Measurements from ENCODE around the gene LRRC2. TPM values are rescaled to one million over a fixed set of nuclear protein-coding genes. Genes with fewer than 3 reads are reported as not detected.

The LRRC2 gene
- total RNA-seq, 1 experiment from 2014 or later: 2.6 TPM

DNA sequence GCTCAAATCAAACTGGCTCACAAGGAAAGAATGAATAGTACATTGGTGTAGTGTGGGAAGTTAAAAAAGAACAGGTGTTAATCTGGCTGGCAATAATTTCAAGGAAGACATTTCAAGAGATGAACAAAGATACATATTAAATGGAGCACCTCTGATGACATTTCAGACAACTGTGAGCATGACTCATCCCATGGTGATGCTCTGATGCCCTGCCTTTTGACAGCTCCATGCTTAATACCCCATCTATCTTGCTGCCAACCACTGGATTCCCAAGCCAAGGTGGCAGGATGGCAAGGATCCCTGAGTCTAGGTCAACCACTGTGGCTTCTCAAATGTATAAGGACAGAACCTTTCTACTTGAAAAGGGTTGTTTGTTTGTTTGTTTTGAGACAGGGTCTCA is 29.3 kb downstream of the LRRC2 start:
- no peak for DNase-seq
- Histone ChIP-seq H2AFZ (ENCODE audit: low read length) (no peak overlapping the region), H2AK5ac (ENCODE audit: insufficient read length, low read length) (no peak overlapping the region), H3K9ac (ENCODE audit: extremely low read depth, insufficient read length, low read length) (no peak overlapping the region), H3K27me3 (ENCODE audit: insufficient read depth, low read length) (no peaks in the 10 kb centered on the region), H4K8ac (replicated peaks; ENCODE audit: insufficient read length, low read depth, low read length) (no peak overlapping the region), H3K79me2 (ENCODE audit: insufficient read depth, low read length) (no peaks in the 10 kb centered on the region), H2BK120ac (ENCODE audit: low read depth, low read length, poor library complexity, severe bottlenecking) (no peak overlapping the region), H3K4me2 (ENCODE audit: insufficient read depth, insufficient read length, low read length) (no peak overlapping the region), H3K56ac (ENCODE audit: insufficient read length, low read depth, low read length) (no peak overlapping the region), H3K4ac (ENCODE audit: low read depth, low read length) (no peak overlapping the region), H2BK12ac (ENCODE audit: insufficient read length, low read depth, low read length) (no peak overlapping the region), H3K4me1 (ENCODE audit: insufficient read depth, low read length) (peaks cover 4% of the 10 kb centered on the region; the same call in 1 of the 2 replicates), H3T11ph (ENCODE audit: low read length) (no peak overlapping the region), H2BK15ac (ENCODE audit: low read depth, low read length) (no peak overlapping the region), H3K14ac (ENCODE audit: insufficient read depth, low read length) (no peak overlapping the region), H2BK20ac (ENCODE audit: low read depth, low read length, poor library complexity, severe bottlenecking) (no peak overlapping the region), H2BK5ac (ENCODE audit: insufficient read length, low read length) (no peak overlapping the region), H4K20me1 (ENCODE audit: control insufficient read depth, insufficient read depth, insufficient read length) (no peaks in the 10 kb centered on the region), H3K23ac (ENCODE audit: insufficient read length, low read depth, low read length) (no peak overlapping the region), H3K18ac (ENCODE audit: insufficient read length, low read depth, low read length) (no peak overlapping the region), H3K27ac (ENCODE audit: insufficient read length, low read depth, low read length) (no peak overlapping the region), H4K5ac (ENCODE audit: insufficient read length, low read depth, low read length) (no peak overlapping the region), H3K9me3 (ENCODE audit: control insufficient read depth, low read depth, low read length) (no peaks in the 10 kb centered on the region), H4K91ac (ENCODE audit: insufficient read length, low read depth, low read length) (no peak overlapping the region), H3K79me1 (ENCODE audit: insufficient read depth, low read depth, low read length, poor library complexity, severe bottlenecking) (no peaks in the 10 kb centered on the region), H3K23me2 (ENCODE audit: insufficient read length, low read depth, low read length, poor library complexity, severe bottlenecking) (no peaks in the 10 kb centered on the region)
- no peak overlapping the region for H3K27ac Mint-ChIP-seq
- TF ChIP-seq, protein P1, sequence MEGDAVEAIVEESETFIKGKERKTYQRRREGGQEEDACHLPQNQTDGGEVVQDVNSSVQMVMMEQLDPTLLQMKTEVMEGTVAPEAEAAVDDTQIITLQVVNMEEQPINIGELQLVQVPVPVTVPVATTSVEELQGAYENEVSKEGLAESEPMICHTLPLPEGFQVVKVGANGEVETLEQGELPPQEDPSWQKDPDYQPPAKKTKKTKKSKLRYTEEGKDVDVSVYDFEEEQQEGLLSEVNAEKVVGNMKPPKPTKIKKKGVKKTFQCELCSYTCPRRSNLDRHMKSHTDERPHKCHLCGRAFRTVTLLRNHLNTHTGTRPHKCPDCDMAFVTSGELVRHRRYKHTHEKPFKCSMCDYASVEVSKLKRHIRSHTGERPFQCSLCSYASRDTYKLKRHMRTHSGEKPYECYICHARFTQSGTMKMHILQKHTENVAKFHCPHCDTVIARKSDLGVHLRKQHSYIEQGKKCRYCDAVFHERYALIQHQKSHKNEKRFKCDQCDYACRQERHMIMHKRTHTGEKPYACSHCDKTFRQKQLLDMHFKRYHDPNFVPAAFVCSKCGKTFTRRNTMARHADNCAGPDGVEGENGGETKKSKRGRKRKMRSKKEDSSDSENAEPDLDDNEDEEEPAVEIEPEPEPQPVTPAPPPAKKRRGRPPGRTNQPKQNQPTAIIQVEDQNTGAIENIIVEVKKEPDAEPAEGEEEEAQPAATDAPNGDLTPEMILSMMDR (conservative IDR thresholded peaks at IDR 0.05): no peak
- H3K4me1 Mint-ChIP-seq: peaks cover 10 to 12% of the 10 kb centered on the region in 2 experiments
- no peaks in the 10 kb centered on the region for H3K9me3 Mint-ChIP-seq
- H3K27me3 Mint-ChIP-seq (ENCODE audit: low read depth): no peaks in the 10 kb centered on the region
- H3K36me3 Mint-ChIP-seq (ENCODE audit: insufficient read depth in 1 of 3, low read depth in 3 of 3): peaks cover 0 to 8% (median 2%) of the 10 kb centered on the region in 3 experiments; a peak in 2 of 7 replicates
- H3K4me3 Mint-ChIP-seq: no peak overlapping the region
